RCC 7860 (cell line): ENCODE data around the gene LDLRAD4.

Experiments
- DNase-seq: peaks from one replicate; pipeline ENCODE4 v3.0.0-alpha.2; 2015; ENCODE audit warnings: low spot score
- FAIRE-seq: peaks from 2 replicates; lab custom pipeline; 2012; peaks lifted over from hg19 to GRCh38; lab: Jason Lieb, UNC

LDLRAD4 gene

GRCh38 chr18:13437796-13438506 lies 219.4 kb downstream of the LDLRAD4 start:
- FAIRE-seq (no peak), DNase-seq (no peak)

- DNase-seq (no peak), FAIRE-seq (no peak)
Measured at GRCh38 chr18:13438507-13439056, 220.0 kb downstream of the LDLRAD4 start.

GRCh38 chr18:13439461-13439860 lies 220.9 kb downstream of the LDLRAD4 start:
- no peak for DNase-seq

GRCh38 chr18:13440277-13441248 lies 222.0 kb downstream of the LDLRAD4 start:
- DNase-seq (no peak), FAIRE-seq (no peak)

More at GRCh38 chr18:13439461-13439860, 220.9 kb downstream of the LDLRAD4 start:
- no peak for FAIRE-seq

DNA sequence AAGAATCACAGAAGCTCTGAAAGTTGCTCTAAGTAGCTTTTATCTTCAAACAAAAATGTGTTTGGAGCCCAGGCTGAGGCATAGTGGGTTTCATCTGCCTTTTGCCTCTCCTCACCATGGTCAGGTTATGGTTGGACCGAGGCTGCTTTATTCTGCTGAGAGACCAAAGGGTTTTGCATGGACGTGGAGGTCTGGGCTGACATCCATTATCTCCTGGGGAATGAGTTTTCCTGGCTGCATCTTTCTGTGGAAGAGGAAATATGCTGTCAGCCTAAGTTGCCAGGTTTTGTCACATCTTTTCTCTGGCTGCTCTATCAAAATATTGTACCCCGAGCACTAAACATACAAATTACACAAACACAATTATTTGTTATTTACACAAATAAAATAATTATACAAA lies 223.2 kb downstream of the LDLRAD4 start:
- FAIRE-seq = no peak
- DNase-seq = no peak

DNA sequence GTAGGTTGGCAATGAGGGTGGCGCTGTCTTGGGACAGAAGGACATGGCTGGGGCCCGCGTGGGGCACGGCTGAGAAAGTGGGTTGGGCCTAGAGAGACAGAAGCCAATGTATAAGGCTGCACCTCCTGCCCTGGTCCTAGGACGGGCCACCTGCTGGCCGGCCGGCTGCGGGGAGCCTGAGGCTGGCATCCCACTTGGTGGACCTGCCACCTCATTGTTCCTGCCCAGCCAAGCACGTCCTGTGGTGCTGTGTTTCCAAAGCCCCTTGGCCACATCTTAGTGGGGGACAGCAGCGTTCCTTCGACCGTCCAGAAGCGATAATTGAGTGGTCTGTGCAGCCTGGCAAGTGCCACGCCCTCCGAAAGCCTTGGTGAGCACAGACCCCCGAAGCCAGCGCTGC lies 223.9 kb downstream of the LDLRAD4 start:
- no peak for FAIRE-seq
- DNase-seq = no peak

GRCh38 chr18:13443552-13443951 lies 225.0 kb downstream of the LDLRAD4 start:
- FAIRE-seq = no peak
- DNase-seq = no peak

GRCh38 chr18:13444430-13445240 lies 226.1 kb downstream of the LDLRAD4 start:
- no peak for FAIRE-seq
- DNase-seq = no peak

GRCh38 chr18:13445241-13445897 lies 226.8 kb downstream of the LDLRAD4 start:
- FAIRE-seq = no peak

DNA sequence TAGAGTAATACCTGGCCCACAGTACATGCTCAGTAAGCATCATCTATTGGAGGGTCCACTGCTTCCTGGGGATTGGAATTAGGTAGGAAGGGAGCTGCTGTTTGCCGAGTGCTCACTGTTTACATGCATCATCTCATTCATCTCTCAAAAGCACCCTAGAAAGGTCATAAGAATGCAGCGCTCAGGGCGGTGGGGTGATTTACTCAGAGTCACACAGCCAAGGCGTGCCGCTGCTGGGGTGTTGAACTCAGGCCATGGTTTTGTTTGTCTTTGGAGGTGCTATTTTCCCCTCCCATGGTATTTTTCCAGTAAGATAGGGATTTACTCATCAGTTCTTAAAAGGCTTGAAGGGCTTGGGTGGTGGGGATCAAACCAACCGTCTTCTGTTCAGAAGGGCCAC lies 227.5 kb downstream of the LDLRAD4 start:
- DNase-seq (no peak), FAIRE-seq (no peak)

More at GRCh38 chr18:13445241-13445897, 226.8 kb downstream of the LDLRAD4 start:
- DNase-seq = no peak

DNA sequence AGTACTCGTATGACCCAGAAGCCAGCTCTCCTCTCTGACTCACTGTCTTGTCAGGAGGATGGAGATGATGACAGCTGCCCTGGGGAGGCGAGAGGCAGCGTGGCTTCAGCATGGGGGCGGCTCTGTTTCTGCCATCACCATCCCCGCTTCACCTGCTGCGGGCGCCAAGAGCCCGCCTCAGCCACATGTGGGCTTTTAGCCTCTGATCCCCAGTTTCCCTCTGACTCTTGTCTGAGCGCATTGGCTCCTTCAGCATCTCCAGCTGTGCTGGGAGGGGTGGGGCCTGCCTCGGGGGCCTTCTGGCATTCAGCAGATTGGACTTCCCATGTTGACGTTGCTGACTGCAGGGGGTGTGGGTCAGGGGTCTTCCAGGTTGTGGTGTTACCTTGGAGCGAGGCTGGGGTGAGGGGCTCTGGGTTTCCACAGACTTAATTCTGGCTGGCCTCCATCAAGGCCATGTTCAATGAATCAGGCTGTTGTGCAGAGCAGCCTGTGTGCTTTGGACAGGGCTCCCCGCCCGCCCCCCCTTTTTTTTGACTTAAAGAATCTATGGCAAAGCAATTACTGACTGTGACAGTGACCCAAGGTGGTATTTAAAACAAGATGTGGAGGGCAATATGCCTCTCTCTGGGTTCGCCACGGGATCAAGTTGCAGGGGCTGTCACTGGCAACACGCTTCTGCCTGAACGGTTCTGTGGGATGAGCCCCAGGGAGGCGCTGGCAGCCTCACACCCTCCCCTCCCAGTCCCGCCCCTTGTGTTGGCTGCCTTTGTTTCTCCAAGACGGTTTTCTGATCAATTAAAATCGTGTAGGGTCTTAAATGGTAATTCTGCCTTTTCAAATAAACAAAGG lies 228.3 kb downstream of the LDLRAD4 start:
- DNase-seq = peak; percentile 9
- no peak for FAIRE-seq

GRCh38 chr18:13447621-13448334 lies 229.2 kb downstream of the LDLRAD4 start:
- FAIRE-seq (no peak), DNase-seq (peak; percentile 65)

DNA sequence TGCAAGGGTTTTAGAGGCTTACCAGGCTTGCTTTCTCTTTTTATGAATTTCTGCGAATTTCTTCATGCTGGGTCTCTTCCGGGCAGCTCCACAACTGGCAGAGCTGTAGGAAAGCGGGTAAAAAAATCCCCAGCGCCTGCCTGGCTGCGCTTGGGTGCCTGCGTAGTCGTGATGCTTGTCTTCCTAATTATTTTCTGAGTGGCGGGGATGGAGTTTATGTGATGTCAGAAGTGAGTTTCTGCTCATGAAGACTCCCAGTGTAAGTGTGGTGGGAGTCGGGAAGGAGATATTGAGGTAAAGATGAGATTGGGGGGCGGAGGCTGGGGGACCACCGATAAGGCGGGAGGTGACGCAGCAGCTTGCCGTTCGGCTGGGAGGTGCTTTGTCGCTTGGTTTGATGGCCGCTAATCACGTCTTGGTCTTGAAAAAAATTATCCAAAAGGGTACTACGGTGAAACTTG lies 229.8 kb downstream of the LDLRAD4 start:
- DNase-seq (no peak), FAIRE-seq (no peak)

DNA sequence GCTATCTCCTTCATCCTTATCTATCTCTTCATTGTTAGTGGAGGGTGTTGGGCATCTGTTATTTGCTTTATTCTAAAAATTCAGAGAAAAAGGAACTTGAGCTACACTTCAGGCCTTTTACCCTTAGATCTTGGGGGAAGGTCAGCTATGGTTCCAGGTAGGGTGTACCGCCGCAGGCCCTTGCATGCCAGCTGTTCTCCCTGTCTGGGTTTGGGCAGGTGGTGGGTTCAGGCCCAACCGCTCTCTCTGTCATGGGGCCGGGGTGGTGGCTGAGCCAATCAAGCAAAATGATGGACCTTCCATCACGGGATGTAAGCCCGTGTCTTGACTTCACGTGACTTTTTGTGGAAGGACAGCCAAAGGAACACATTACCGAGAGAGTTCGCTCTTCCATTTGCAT lies 231.1 kb downstream of the LDLRAD4 start:
- no peak for DNase-seq
- FAIRE-seq = no peak

- FAIRE-seq (no peak), DNase-seq (no peak)
Measured at GRCh38 chr18:13450289-13451212, 232.0 kb downstream of the LDLRAD4 start.

- no peak for DNase-seq
- no peak for FAIRE-seq
Measured at GRCh38 chr18:13451213-13451540, 232.6 kb downstream of the LDLRAD4 start.

- FAIRE-seq = no peak
- DNase-seq = no peak
Measured at GRCh38 chr18:13451661-13452387, 233.3 kb downstream of the LDLRAD4 start.
